H1 (cell line): ENCODE data around the gene TFCP2L1. TPM values are rescaled to one million over a fixed set of nuclear protein-coding genes. Genes with fewer than 3 reads are reported as not detected.

Experiments used
- CTCF ChIA-PET: fragments of 300-600 bp; sonication (Branson Sonifier 250); formaldehyde crosslinking; loops from one replicate; lab custom pipeline; 2021; ENCODE audit not compliant: partially characterized antibody; lab: Charles Lee
- POLR2A ChIA-PET: fragments of 300-600 bp; sonication (Branson Sonifier 250); formaldehyde crosslinking; loops from one replicate; lab custom pipeline; 2021; ENCODE audit warnings: inconsistent platforms; ENCODE audit not compliant: partially characterized antibody; lab: Charles Lee
- DNase-seq, 2 experiments: peaks; one replicate each; pipeline versions ENCODE4 v3.0.0 to v3.0.0-alpha.2; 2010 to 2022; ENCODE audit warnings: low spot score in 2 of 2, low read depth in 1 of 2, mixed read lengths in 1 of 2
- FAIRE-seq: peaks from 2 replicates; lab custom pipeline; 2011; peaks lifted over from hg19 to GRCh38; lab: Jason Lieb, UNC
- H2AFZ ChIP-seq: 2 replicates; pipeline ENCODE4 v1.8.1; 2012; ENCODE audit warnings: low read length, inconsistent platforms
- H2AK5ac ChIP-seq: 2 replicates; pipeline ENCODE4 v1.6.1; 2013; ENCODE audit warnings: low read depth, low read length
- H2BK120ac ChIP-seq: replicated peaks from 2 replicates; pipeline ENCODE3; 2013; ENCODE audit warnings: low read depth, low read length, inconsistent platforms
- H2BK12ac ChIP-seq: 2 replicates; pipeline ENCODE4 v1.6.1; 2013; ENCODE audit warnings: low read depth, low read length
- H2BK15ac ChIP-seq: 2 replicates; pipeline ENCODE4 v1.6.1; 2013; ENCODE audit warnings: low read length
- H2BK20ac ChIP-seq: 2 replicates; pipeline ENCODE4 v1.6.1; 2013; ENCODE audit warnings: low read length
- H2BK5ac ChIP-seq: 2 replicates; pipeline ENCODE4 v1.6.1; 2013; ENCODE audit warnings: low read depth, low read length
- H3K14ac ChIP-seq: 2 replicates; pipeline ENCODE4 v1.6.1; 2013; ENCODE audit warnings: inconsistent platforms; ENCODE audit not compliant: insufficient read length
- H3K18ac ChIP-seq: 2 replicates; pipeline ENCODE4 v1.6.1; 2013; ENCODE audit warnings: low read length; ENCODE audit errors: extremely low read depth
- H3K23ac ChIP-seq: 2 replicates; pipeline ENCODE4 v1.6.1; 2013; ENCODE audit warnings: inconsistent platforms; ENCODE audit not compliant: insufficient read length
- H3K23me2 ChIP-seq: 2 replicates; pipeline ENCODE4 v1.6.1; 2013; ENCODE audit warnings: low read depth, low read length
- H3K27ac ChIP-seq: 2 replicates; pipeline ENCODE4 v1.6.1; 2011; ENCODE audit warnings: low read depth, low read length, inconsistent platforms
- H3K27me3 ChIP-seq, 4 experiments: replicated peaks in 1 of 4; 1 replicate in 1 of 4; 2 replicates in 3 of 4; pipeline versions ENCODE4 v1.6.1 to v1.8.1; 2011 to 2013; ENCODE audit warnings: low read length in 3 of 4, mild to moderate bottlenecking in 3 of 4, inconsistent platforms in 2 of 4, mixed read lengths in 2 of 4, moderate library complexity in 1 of 4; ENCODE audit not compliant: control insufficient read depth in 3 of 4, insufficient read depth in 3 of 4; ENCODE audit errors: extremely low read depth in 1 of 4
- H3K36me3 ChIP-seq, 4 experiments: 2 replicates each; pipeline versions ENCODE4 v1.6.1 to v1.8.1; 2011 to 2013; ENCODE audit warnings: mild to moderate bottlenecking in 4 of 4, low read length in 3 of 4, moderate library complexity in 2 of 4, control low read depth in 1 of 4, inconsistent platforms in 1 of 4; ENCODE audit not compliant: insufficient read depth in 4 of 4, control insufficient read depth in 2 of 4
- H3K4ac ChIP-seq: replicated peaks from 2 replicates; pipeline ENCODE3; 2013; ENCODE audit warnings: low read length, low read depth, mixed read lengths, inconsistent platforms; ENCODE audit not compliant: insufficient read length
- H3K4me1 ChIP-seq, 4 experiments: replicated peaks in 1 of 4; 1 replicate in 1 of 4; 2 replicates in 3 of 4; pipeline versions ENCODE4 v1.6.1 to v1.8.1; 2011 to 2013; ENCODE audit warnings: low read length in 3 of 4, inconsistent platforms in 2 of 4, mixed read lengths in 1 of 4; ENCODE audit not compliant: insufficient read depth in 4 of 4, control insufficient read depth in 3 of 4
- H3K4me2 ChIP-seq, 2 experiments: 2 replicates each; pipeline versions ENCODE4 v1.6.1 to v1.8.1; 2011 to 2013; ENCODE audit warnings: low read depth in 2 of 2, low read length in 2 of 2, control low read depth in 1 of 2, inconsistent platforms in 1 of 2, mild to moderate bottlenecking in 1 of 2; ENCODE audit not compliant: insufficient read depth in 1 of 2
- H3K4me3 ChIP-seq, 4 experiments: fragments of 200-600, 300-600 bp in 1 of 4; sonication (generic), shearing (Covaris generic), sonication (Bioruptor Twin) in 1 of 4; 2 replicates each; pipeline versions ENCODE4 v1.5.1 to v1.8.1; 2011 to 2016; ENCODE audit warnings: low read length in 4 of 4, low read depth in 3 of 4, control low read depth in 2 of 4, inconsistent platforms in 2 of 4, mild to moderate bottlenecking in 2 of 4, mixed read lengths in 1 of 4, moderate library complexity in 1 of 4; ENCODE audit not compliant: insufficient read depth in 2 of 4; ENCODE audit errors: extremely low read depth in 1 of 4
- H3K56ac ChIP-seq: replicated peaks from 2 replicates; pipeline ENCODE3; 2013; ENCODE audit warnings: low read depth, mild to moderate bottlenecking, mixed read lengths, low read length, inconsistent platforms; ENCODE audit not compliant: insufficient read length
- H3K79me1 ChIP-seq: 2 replicates; pipeline ENCODE4 v1.6.1; 2013; ENCODE audit warnings: low read depth, low read length, control low read depth
- H3K79me2 ChIP-seq, 2 experiments: 2 replicates each; pipeline versions ENCODE4 v1.6.1 to v1.8.1; 2012 to 2013; ENCODE audit warnings: low read length in 2 of 2, mild to moderate bottlenecking in 2 of 2, inconsistent platforms in 1 of 2; ENCODE audit not compliant: insufficient read depth in 2 of 2, control insufficient read depth in 1 of 2
- H3K9ac ChIP-seq, 4 experiments: replicated peaks in 1 of 4; 1 replicate in 1 of 4; 2 replicates in 3 of 4; pipeline versions ENCODE4 v1.6.1 to v1.8.1; 2011 to 2013; ENCODE audit warnings: low read depth in 3 of 4, low read length in 3 of 4, control low read depth in 2 of 4, mild to moderate bottlenecking in 2 of 4, moderate library complexity in 2 of 4, inconsistent platforms in 1 of 4; ENCODE audit errors: extremely low read depth in 1 of 4
- H3K9me3 ChIP-seq, 2 experiments: 2 replicates each; pipeline versions ENCODE4 v1.6.1 to v1.8.1; 2012 to 2013; ENCODE audit warnings: mild to moderate bottlenecking in 2 of 2, moderate library complexity in 2 of 2, control low read depth in 1 of 2, inconsistent platforms in 1 of 2, low read depth in 1 of 2, low read length in 1 of 2, mixed read lengths in 1 of 2; ENCODE audit not compliant: insufficient read depth in 2 of 2
- H4K20me1 ChIP-seq, 2 experiments: replicated peaks in 1 of 2; 2 replicates each; pipeline versions ENCODE3 to v1.8.1; 2011 to 2013; ENCODE audit warnings: inconsistent platforms in 2 of 2, low read length in 2 of 2, mild to moderate bottlenecking in 1 of 2; ENCODE audit not compliant: insufficient read depth in 2 of 2, control insufficient read depth in 1 of 2
- H4K5ac ChIP-seq: 2 replicates; pipeline ENCODE4 v1.6.1; 2013; ENCODE audit warnings: low read length, low read depth, mixed read lengths, inconsistent platforms; ENCODE audit not compliant: insufficient read length
- H4K8ac ChIP-seq: 2 replicates; pipeline ENCODE4 v1.8.0; 2013; ENCODE audit warnings: mild to moderate bottlenecking, moderate library complexity, low read length, inconsistent platforms; ENCODE audit not compliant: insufficient read depth; ENCODE audit errors: extremely low read depth
- H4K91ac ChIP-seq: replicated peaks from 2 replicates; pipeline ENCODE3; 2013; ENCODE audit warnings: low read length, mixed read lengths, inconsistent platforms; ENCODE audit not compliant: insufficient read length
- ASH2L ChIP-seq: fragments of 200-600, 300-600 bp; sonication (generic); IDR thresholded peaks from one replicate; pipeline ENCODE4 v1.7.1; 2017; ENCODE audit warnings: low read length
- ATF3 ChIP-seq: IDR thresholded peaks from 2 replicates; pipeline ENCODE4 v1.6.1; 2011; ENCODE audit warnings: low read depth, mild to moderate bottlenecking, low read length; ENCODE audit not compliant: insufficient read depth
- BCL11A ChIP-seq, 2 experiments: IDR thresholded peaks; one replicate each; pipeline ENCODE4 v1.6.1; 2011; ENCODE audit warnings: low read depth in 2 of 2, low read length in 2 of 2, mild to moderate bottlenecking in 2 of 2
- CHD1 ChIP-seq: IDR thresholded peaks from 2 replicates; pipeline ENCODE4 v1.6.1; 2012; ENCODE audit warnings: low read depth, low read length, improper control_type of control experiment
- CTCF ChIP-seq, 3 experiments: IDR thresholded peaks; 1 replicate in 2 of 3; 2 replicates in 1 of 3; pipeline versions ENCODE4 v1.5.1 to v1.6.1; 2011; ENCODE audit warnings: low read length in 3 of 3, mild to moderate bottlenecking in 3 of 3, inconsistent platforms in 2 of 3, low read depth in 1 of 3, moderate library complexity in 1 of 3; ENCODE audit not compliant: insufficient read depth in 1 of 3; ENCODE audit errors: control extremely low read depth in 1 of 3
- POU5F1 ChIP-seq: IDR thresholded peaks from 2 replicates; pipeline ENCODE4 v1.6.1; 2011; ENCODE audit warnings: low read depth, mild to moderate bottlenecking, low read length, moderate library complexity
- RAD21 ChIP-seq, 2 experiments: IDR thresholded peaks in 1 of 2; conservative IDR thresholded peaks in 1 of 2; 2 replicates each; pipeline ENCODE4 v1.6.1; 2011; ENCODE audit warnings: low read depth in 2 of 2, low read length in 2 of 2, improper control_type of control experiment in 1 of 2, inconsistent platforms in 1 of 2, mild to moderate bottlenecking in 1 of 2, moderate library complexity in 1 of 2
- RXRA ChIP-seq: IDR thresholded peaks from 2 replicates; pipeline ENCODE4 v1.6.1; 2011; ENCODE audit warnings: low read depth, mild to moderate bottlenecking, low read length, moderate library complexity; ENCODE audit not compliant: insufficient read depth
- SP1 ChIP-seq: IDR thresholded peaks from 2 replicates; pipeline ENCODE4 v1.6.1; 2011; ENCODE audit warnings: low read depth, low read length
- SRF ChIP-seq: IDR thresholded peaks from 2 replicates; pipeline ENCODE4 v1.6.1; 2011; ENCODE audit warnings: mild to moderate bottlenecking, low read depth, low read length, moderate library complexity
- TAF1 ChIP-seq: IDR thresholded peaks from 2 replicates; pipeline ENCODE4 v1.6.1; 2011; ENCODE audit warnings: mild to moderate bottlenecking, low read depth, low read length
- YY1 ChIP-seq: IDR thresholded peaks from 2 replicates; pipeline ENCODE4 v1.6.1; 2011; ENCODE audit warnings: low read depth, mild to moderate bottlenecking, low read length
- WGBS, 2 experiments: shearing (Covaris generic) in 1 of 2; methylation state at CpG; one replicate each; pipeline versions ENCODE4 v1.1.6 to v1.1.7; 2013 to 2015; ENCODE audit warnings: low lambda C conversion rate in 2 of 2, mixed read lengths in 2 of 2, inconsistent platforms in 1 of 2, low coverage in 1 of 2, missing lambda C conversion rate in 1 of 2; ENCODE audit not compliant: insufficient replicate concordance in 2 of 2, insufficient coverage in 1 of 2, insufficient read length in 1 of 2; ENCODE audit errors: extremely low coverage in 1 of 2, missing lambda C conversion rate in 1 of 2; 5-methylcytosine and 5-hydroxymethylcytosine counted together
- polyA plus RNA-seq, 7 experiments: library from polyadenylated mRNA; depleted of rRNA in 3 of 7; stranded (reverse) in 5 of 7; unstranded in 2 of 7; fragments of >200 nt in 5 of 7; fragments of 200-250 nt in 2 of 7; gene quantifications; 1 replicate in 5 of 7; 2 replicates in 1 of 7; 4 replicates in 1 of 7; pipeline versions ENCODE4 v1.2.1 to v1.2.3, GENCODE V29; 2011 to 2013; ENCODE audit warnings: missing spikeins in 2 of 7, mixed read lengths in 2 of 7
- total RNA-seq: library from RNA; stranded (reverse); fragmentation: NEBNext Ultra II Directional; extraction: Animal tissue kit (Norgen Biotek cat#: 25700); gene quantifications from 2 replicates; pipeline ENCODE4 v1.2.1, GENCODE V29; 2021

The TFCP2L1 gene
- total and polyA plus RNA-seq, 2 of the 8 experiments (the other 6 are each of a cell fraction or from before 2014, with no cell fraction given) = 1.5 to 3.8 TPM

GRCh38 chr2:121304941-121305340, 19.9 kb upstream of the TFCP2L1 start:
- Histone ChIP-seq H3K4ac (no peak overlapping the region), H2BK20ac (no peak overlapping the region), H3K9me3 (no peaks in the 10 kb centered on the region), H2AFZ (no peak overlapping the region), H3K36me3 (no peaks in the 10 kb centered on the region), H2BK12ac (no peak overlapping the region), H3K27ac (no peak overlapping the region), H3K4me2 (no peak overlapping the region), H3K4me3 (no peak overlapping the region), H2BK5ac (no peak overlapping the region), H3K79me2 (no peaks in the 10 kb centered on the region), H3K23ac (no peak overlapping the region), H3K23me2 (no peaks in the 10 kb centered on the region; the same call in 1 of the 2 replicates), H4K5ac (no peak overlapping the region), H4K91ac (no peak overlapping the region), H3K27me3 (peaks cover 0 to 1% (median 0%) of the 10 kb centered on the region in 4 experiments; a peak in 1 of 7 replicates), H4K8ac (no peak overlapping the region), H2BK120ac (no peak overlapping the region), H3K18ac (no peak overlapping the region), H3K4me1 (no peaks in the 10 kb centered on the region), H3K79me1 (no peaks in the 10 kb centered on the region), H4K20me1 (no peaks in the 10 kb centered on the region), H3K9ac (no peak overlapping the region), H2BK15ac (no peak overlapping the region), H3K14ac (no peak overlapping the region), H3K56ac (no peak overlapping the region), H2AK5ac (no peak overlapping the region)
- WGBS, 2 experiments = 80% methylated on average over 2 of the region's 2 CpGs; no CpG with 5 or more reads in 1 of the 2 experiments
- ChIA-PET POLR2A (no interaction called here), CTCF (interaction anchor here (1.2 kb wide), 1 partner anchor 208 kb away, joined by 3 read pairs; no protein-coding TSS in a partner anchor)
- FAIRE-seq = no peak
- DNase-seq = no peak
- TF ChIP-seq BCL11A (IDR thresholded peaks at IDR 0.05; ENCODE audit: low read depth in 2 of 2, low read length in 2 of 2) = no peak
- TF ChIP-seq CHD1 = no peak
- no peak for TF ChIP-seq RXRA
- no peak for TF ChIP-seq YY1
- no peak for TF ChIP-seq SRF
- TF ChIP-seq ASH2L = no peak
- no peak for TF ChIP-seq CTCF (IDR thresholded peaks at IDR 0.05; ENCODE audit: control extremely low read depth in 1 of 3, insufficient read depth in 1 of 3, low read depth in 1 of 3, low read length in 3 of 3)
- TF ChIP-seq SP1 = no peak
- no peak for TF ChIP-seq RAD21 (IDR thresholded peaks at IDR 0.05 in 1 of 2, conservative IDR thresholded peaks at IDR 0.05 in 1 of 2; ENCODE audit: low read depth in 2 of 2, low read length in 2 of 2)
- no peak for TF ChIP-seq TAF1
- no peak for TF ChIP-seq ATF3
- no peak for TF ChIP-seq POU5F1
